ENCODE results near the gene HSPA1A. TPM values are rescaled to one million over a fixed set of nuclear protein-coding genes. Genes with fewer than 3 reads are reported as not detected.

The HSPA1A gene
- total and polyA plus RNA-seq, 9 of the 15 experiments (the other 6 are each of a cell fraction or from before 2014, with no cell fraction given): 2.2 to 273 (median 107) TPM

DNA sequence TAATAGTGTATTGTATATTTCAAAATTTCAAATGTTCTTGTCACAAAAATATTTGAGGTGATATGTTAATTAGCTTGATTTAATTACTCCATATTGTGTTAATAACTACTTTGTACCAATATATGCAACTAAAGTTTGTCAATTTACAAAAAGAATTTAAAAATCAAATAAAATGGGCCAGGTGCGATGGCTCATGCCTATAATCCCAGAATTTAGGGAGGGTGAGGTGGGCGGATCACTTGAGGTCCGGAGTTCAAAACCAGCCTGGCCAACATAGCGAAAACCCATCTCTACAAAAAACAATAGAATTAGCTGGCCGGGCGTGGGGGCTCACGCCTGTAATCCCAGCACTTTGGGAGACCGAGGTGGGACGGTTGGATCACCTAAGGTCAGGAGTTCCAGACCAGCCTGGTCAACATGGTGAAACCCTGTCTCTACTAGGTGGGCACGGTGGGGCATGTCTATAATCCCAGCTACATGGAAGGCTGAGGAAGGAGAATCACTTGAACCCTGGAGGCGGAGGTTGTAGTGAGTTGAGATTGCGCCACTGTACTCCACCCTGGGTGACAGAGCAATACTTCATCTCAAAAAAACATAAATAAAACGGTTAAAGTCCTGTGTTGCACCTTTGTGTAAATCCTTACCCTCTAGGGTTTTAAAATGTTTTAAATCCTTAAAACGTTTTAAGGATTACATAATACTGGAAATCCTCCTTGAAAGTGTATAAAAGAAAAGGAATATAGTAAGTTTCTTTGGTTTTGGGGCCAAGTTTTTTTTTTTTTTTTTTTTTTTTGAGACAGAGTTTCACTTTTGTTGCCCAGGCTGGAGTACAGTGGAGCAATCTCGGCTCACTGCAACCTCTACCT is 16.2 kb downstream of the HSPA1A start (continued):
- TF ChIP-seq SUPT5H (IDR thresholded peaks at IDR 0.05) (no peak), ZSCAN29 (IDR thresholded peaks at IDR 0.05) (peak; percentile 73), HMGN3 (IDR thresholded peaks at IDR 0.05; ENCODE audit: borderline replicate concordance, extremely low read depth, insufficient read length, low read depth, low read length) (no peak), BRF1 (IDR thresholded peaks at IDR 0.05; ENCODE audit: borderline replicate concordance, extremely low read depth, insufficient read length) (no peak), BRD4 (IDR thresholded peaks at IDR 0.05) (no peak), ZBTB7A (IDR thresholded peaks at IDR 0.05; ENCODE audit: borderline replicate concordance, control insufficient read depth, low read depth, low read length) (no peak; the same call in 1 of the 2 replicates), NR2C1 (IDR thresholded peaks at IDR 0.05) (no peak), NR2C1 (tag; IDR thresholded peaks at IDR 0.05) (no peak), ZNF24 (IDR thresholded peaks at IDR 0.05) (no peak), MCM3 (IDR thresholded peaks at IDR 0.05) (no peak), ZNF408 (CRISPR knock-in tag; IDR thresholded peaks at IDR 0.05; ENCODE audit: low read depth) (0 out of 2 replicates have a peak, but pooled peaks have one; percentile 36), HNRNPL (IDR thresholded peaks at IDR 0.05; ENCODE audit: low read depth, low read length) (no peak), FOXK2 (conservative IDR thresholded peaks at IDR 0.05 in 1 of 2, IDR thresholded peaks at IDR 0.05 in 1 of 2; ENCODE audit: low read depth in 2 of 2) (peak in 1 of 2 experiments; percentile 52; a peak in 1 of 4 replicates), CREBBP (IDR thresholded peaks at IDR 0.05; ENCODE audit: low read depth, low read length) (no peak), CAMTA2 (CRISPR knock-in tag; conservative IDR thresholded peaks at IDR 0.05) (peak; percentile 91; the same call in 1 of the 2 replicates), MYC (IDR thresholded peaks at IDR 0.05; ENCODE audit: low read depth, low read length) (no peak), MYC (CRISPR knock-in tag; IDR thresholded peaks at IDR 0.05; ENCODE audit: borderline replicate concordance, low read depth) (no peak), TCF3 (CRISPR knock-in tag; IDR thresholded peaks at IDR 0.05) (no peak), SRSF1 (IDR thresholded peaks at IDR 0.05; ENCODE audit: low read depth, low read length) (no peak), ZZZ3 (IDR thresholded peaks at IDR 0.05) (no peak), POLR2B (IDR thresholded peaks at IDR 0.05; ENCODE audit: low read depth, partially characterized antibody) (no peak)
- TF ChIP-seq, protein P1, sequence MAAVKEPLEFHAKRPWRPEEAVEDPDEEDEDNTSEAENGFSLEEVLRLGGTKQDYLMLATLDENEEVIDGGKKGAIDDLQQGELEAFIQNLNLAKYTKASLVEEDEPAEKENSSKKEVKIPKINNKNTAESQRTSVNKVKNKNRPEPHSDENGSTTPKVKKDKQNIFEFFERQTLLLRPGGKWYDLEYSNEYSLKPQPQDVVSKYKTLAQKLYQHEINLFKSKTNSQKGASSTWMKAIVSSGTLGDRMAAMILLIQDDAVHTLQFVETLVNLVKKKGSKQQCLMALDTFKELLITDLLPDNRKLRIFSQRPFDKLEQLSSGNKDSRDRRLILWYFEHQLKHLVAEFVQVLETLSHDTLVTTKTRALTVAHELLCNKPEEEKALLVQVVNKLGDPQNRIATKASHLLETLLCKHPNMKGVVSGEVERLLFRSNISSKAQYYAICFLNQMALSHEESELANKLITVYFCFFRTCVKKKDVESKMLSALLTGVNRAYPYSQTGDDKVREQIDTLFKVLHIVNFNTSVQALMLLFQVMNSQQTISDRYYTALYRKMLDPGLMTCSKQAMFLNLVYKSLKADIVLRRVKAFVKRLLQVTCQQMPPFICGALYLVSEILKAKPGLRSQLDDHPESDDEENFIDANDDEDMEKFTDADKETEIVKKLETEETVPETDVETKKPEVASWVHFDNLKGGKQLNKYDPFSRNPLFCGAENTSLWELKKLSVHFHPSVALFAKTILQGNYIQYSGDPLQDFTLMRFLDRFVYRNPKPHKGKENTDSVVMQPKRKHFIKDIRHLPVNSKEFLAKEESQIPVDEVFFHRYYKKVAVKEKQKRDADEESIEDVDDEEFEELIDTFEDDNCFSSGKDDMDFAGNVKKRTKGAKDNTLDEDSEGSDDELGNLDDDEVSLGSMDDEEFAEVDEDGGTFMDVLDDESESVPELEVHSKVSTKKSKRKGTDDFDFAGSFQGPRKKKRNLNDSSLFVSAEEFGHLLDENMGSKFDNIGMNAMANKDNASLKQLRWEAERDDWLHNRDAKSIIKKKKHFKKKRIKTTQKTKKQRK (IDR thresholded peaks at IDR 0.05; ENCODE audit: borderline replicate concordance, low read depth, low read length): no peak
- TF ChIP-seq, protein P2, sequence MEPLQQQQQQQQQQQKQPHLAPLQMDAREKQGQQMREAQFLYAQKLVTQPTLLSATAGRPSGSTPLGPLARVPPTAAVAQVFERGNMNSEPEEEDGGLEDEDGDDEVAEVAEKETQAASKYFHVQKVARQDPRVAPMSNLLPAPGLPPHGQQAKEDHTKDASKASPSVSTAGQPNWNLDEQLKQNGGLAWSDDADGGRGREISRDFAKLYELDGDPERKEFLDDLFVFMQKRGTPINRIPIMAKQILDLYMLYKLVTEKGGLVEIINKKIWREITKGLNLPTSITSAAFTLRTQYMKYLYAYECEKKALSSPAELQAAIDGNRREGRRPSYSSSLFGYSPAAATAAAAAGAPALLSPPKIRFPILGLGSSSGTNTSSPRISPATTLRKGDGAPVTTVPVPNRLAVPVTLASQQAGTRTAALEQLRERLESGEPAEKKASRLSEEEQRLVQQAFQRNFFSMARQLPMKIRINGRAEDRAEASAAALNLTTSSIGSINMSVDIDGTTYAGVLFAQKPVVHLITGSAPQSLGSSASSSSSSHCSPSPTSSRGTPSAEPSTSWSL (CRISPR knock-in tag; IDR thresholded peaks at IDR 0.05; ENCODE audit: borderline replicate concordance): no peak
- TF ChIP-seq, protein P3, sequence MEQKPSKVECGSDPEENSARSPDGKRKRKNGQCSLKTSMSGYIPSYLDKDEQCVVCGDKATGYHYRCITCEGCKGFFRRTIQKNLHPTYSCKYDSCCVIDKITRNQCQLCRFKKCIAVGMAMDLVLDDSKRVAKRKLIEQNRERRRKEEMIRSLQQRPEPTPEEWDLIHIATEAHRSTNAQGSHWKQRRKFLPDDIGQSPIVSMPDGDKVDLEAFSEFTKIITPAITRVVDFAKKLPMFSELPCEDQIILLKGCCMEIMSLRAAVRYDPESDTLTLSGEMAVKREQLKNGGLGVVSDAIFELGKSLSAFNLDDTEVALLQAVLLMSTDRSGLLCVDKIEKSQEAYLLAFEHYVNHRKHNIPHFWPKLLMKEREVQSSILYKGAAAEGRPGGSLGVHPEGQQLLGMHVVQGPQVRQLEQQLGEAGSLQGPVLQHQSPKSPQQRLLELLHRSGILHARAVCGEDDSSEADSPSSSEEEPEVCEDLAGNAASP (IDR thresholded peaks at IDR 0.05): no peak
